Measurements from ENCODE around the gene NMNAT2. TPM values are rescaled to one million over a fixed set of nuclear protein-coding genes. Genes with fewer than 3 reads are reported as not detected.

NMNAT2 gene
- total RNA-seq, 1 experiment from 2014 or later: 4.7 TPM

GRCh38 chr1:183349201-183349711 lies 68.9 kb downstream of the NMNAT2 start:
- Mint-ChIP-seq H3K4me3 (ENCODE audit: unreplicated experiment) (no peak overlapping the region), H3K36me3 (ENCODE audit: insufficient read depth, unreplicated experiment) (no peaks in the 10 kb centered on the region), H3K27ac (ENCODE audit: low read depth, unreplicated experiment) (no peak overlapping the region), H3K9me3 (ENCODE audit: unreplicated experiment) (no peaks in the 10 kb centered on the region), H3K4me1 (ENCODE audit: insufficient read depth, unreplicated experiment) (no peaks in the 10 kb centered on the region), H3K27me3 (ENCODE audit: insufficient read depth, unreplicated experiment) (peaks cover 19% of the 10 kb centered on the region)
- BruUV-seq (replicated peaks): no TSS peak
- POLR2A ChIA-PET: interaction anchor here (0.6 kb wide), 1 partner anchor 114 kb away, joined by 4 read pairs; no protein-coding TSS in a partner anchor
- no peak for DNase-seq (ENCODE audit: unreplicated experiment)
- no peak for TF ChIP-seq CTCF (IDR thresholded peaks at IDR 0.05; ENCODE audit: unreplicated experiment)
- intact Hi-C loops (cut with micrococcal nuclease): no loop called here
- CTCF ChIA-PET: no interaction called here

- intact Hi-C loops (cut with micrococcal nuclease): no loop called here
- BruUV-seq (replicated peaks): no TSS peak
- POLR2A ChIA-PET: no interaction called here
- no peak for DNase-seq (ENCODE audit: unreplicated experiment)
- H3K27me3 Mint-ChIP-seq (ENCODE audit: insufficient read depth, unreplicated experiment): peaks cover 19% of the 10 kb centered on the region
- CTCF ChIA-PET: interaction anchor here (0.6 to 0.9 kb wide), 3 partner anchors 8 to 408 kb away, joined by 3 to 4 read pairs (median 3); no protein-coding TSS in a partner anchor
- no peak for TF ChIP-seq CTCF (IDR thresholded peaks at IDR 0.05; ENCODE audit: unreplicated experiment)
- H3K4me3 Mint-ChIP-seq (ENCODE audit: unreplicated experiment): no peak overlapping the region
- no peaks in the 10 kb centered on the region for H3K36me3 Mint-ChIP-seq (ENCODE audit: insufficient read depth, unreplicated experiment)
- H3K27ac Mint-ChIP-seq (ENCODE audit: low read depth, unreplicated experiment): no peak overlapping the region
- H3K9me3 Mint-ChIP-seq (ENCODE audit: unreplicated experiment): no peaks in the 10 kb centered on the region
- H3K4me1 Mint-ChIP-seq (ENCODE audit: insufficient read depth, unreplicated experiment): no peaks in the 10 kb centered on the region
Observed at GRCh38 chr1:183346276-183346732, 71.9 kb downstream of the NMNAT2 start.

GRCh38 chr1:183339556-183340167 lies 78.5 kb downstream of the NMNAT2 start:
- intact Hi-C loops (cut with micrococcal nuclease): no loop called here
- BruUV-seq (replicated peaks): no TSS peak
- Mint-ChIP-seq H3K36me3 (ENCODE audit: insufficient read depth, unreplicated experiment) (no peaks in the 10 kb centered on the region), H3K27ac (ENCODE audit: low read depth, unreplicated experiment) (no peak overlapping the region), H3K27me3 (ENCODE audit: insufficient read depth, unreplicated experiment) (no peaks in the 10 kb centered on the region), H3K9me3 (ENCODE audit: unreplicated experiment) (no peaks in the 10 kb centered on the region), H3K4me3 (ENCODE audit: unreplicated experiment) (no peak overlapping the region), H3K4me1 (ENCODE audit: insufficient read depth, unreplicated experiment) (no peaks in the 10 kb centered on the region)
- no peak for TF ChIP-seq CTCF (IDR thresholded peaks at IDR 0.05; ENCODE audit: unreplicated experiment)
- DNase-seq (ENCODE audit: unreplicated experiment): no peak
- POLR2A ChIA-PET: interaction anchor here (1.1 kb wide), 1 partner anchor 130 kb away, joined by 3 read pairs; no protein-coding TSS in a partner anchor
- CTCF ChIA-PET: interaction anchor here (0.8 to 2.2 kb wide), 3 partner anchors 10 to 58 kb away, joined by 3 to 11 read pairs (median 4); no protein-coding TSS in a partner anchor

GRCh38 chr1:183331091-183331742 lies 87.0 kb downstream of the NMNAT2 start:
- Mint-ChIP-seq H3K4me3 (ENCODE audit: unreplicated experiment) (no peak overlapping the region), H3K36me3 (ENCODE audit: insufficient read depth, unreplicated experiment) (no peaks in the 10 kb centered on the region), H3K27ac (ENCODE audit: low read depth, unreplicated experiment) (no peak overlapping the region), H3K27me3 (ENCODE audit: insufficient read depth, unreplicated experiment) (peaks cover 33% of the 10 kb centered on the region), H3K9me3 (ENCODE audit: unreplicated experiment) (no peaks in the 10 kb centered on the region), H3K4me1 (ENCODE audit: insufficient read depth, unreplicated experiment) (no peaks in the 10 kb centered on the region)
- no TSS peak for BruUV-seq (replicated peaks)
- intact Hi-C loops (cut with micrococcal nuclease): no loop called here
- POLR2A ChIA-PET: interaction anchor here (0.5 to 0.6 kb wide), 2 partner anchors 10 to 191 kb away, joined by 3 to 5 read pairs; no protein-coding TSS in a partner anchor
- no peak for TF ChIP-seq CTCF (IDR thresholded peaks at IDR 0.05; ENCODE audit: unreplicated experiment)
- DNase-seq (ENCODE audit: unreplicated experiment): no peak
- CTCF ChIA-PET: interaction anchor here (0.6 to 2.9 kb wide), 5 partner anchors 13 to 153 kb away, joined by 3 to 14 read pairs (median 4); no protein-coding TSS in a partner anchor

Data from MCF 10A (cell line).